Measurements from ENCODE around the gene MSRB1. TPM values are rescaled to one million over a fixed set of nuclear protein-coding genes. Genes with fewer than 3 reads are reported as not detected.

MSRB1 gene
- total RNA-seq, 2 donors from 2014 or later = 36.8 to 38.6 TPM

DNA sequence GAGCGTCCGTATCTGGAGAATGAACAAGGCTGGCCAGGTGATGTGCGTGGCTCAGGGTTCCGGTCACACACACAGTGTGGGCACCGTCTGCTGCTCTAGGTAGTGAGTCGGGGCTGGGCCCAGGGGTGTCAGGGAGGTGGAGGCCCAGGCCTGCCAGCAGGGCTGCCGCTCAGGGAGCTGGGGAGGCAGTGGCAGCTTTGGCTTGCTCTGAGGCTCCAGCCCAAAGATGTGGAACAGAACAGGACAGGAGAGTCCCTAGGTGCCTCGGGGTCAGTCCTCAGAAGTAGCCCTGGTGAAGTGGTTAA, 33.2 kb upstream of the MSRB1 start:
- Histone ChIP-seq H3K4me3 (no peak overlapping the region), H3K36me3 (replicated peaks in 1 of 2; ENCODE audit: insufficient read depth in 1 of 2, low read depth in 2 of 2) (peaks cover 0 to 20% of the 10 kb centered on the region in 2 donors), H3K9me3 (no peaks in the 10 kb centered on the region), H3K4me1 (peaks cover 47% of the 10 kb centered on the region), H3K27ac (no peak overlapping the region), H3K27me3 (no peaks in the 10 kb centered on the region)
- 89 to 97% methylated on average over 7 to 8 of the region's 8 CpGs for WGBS, 2 donors
- no peak for DNase-seq
- intact Hi-C loops (cut with DNase I) = no loop called here
- ATAC-seq = no peak
- TF ChIP-seq, protein P1, sequence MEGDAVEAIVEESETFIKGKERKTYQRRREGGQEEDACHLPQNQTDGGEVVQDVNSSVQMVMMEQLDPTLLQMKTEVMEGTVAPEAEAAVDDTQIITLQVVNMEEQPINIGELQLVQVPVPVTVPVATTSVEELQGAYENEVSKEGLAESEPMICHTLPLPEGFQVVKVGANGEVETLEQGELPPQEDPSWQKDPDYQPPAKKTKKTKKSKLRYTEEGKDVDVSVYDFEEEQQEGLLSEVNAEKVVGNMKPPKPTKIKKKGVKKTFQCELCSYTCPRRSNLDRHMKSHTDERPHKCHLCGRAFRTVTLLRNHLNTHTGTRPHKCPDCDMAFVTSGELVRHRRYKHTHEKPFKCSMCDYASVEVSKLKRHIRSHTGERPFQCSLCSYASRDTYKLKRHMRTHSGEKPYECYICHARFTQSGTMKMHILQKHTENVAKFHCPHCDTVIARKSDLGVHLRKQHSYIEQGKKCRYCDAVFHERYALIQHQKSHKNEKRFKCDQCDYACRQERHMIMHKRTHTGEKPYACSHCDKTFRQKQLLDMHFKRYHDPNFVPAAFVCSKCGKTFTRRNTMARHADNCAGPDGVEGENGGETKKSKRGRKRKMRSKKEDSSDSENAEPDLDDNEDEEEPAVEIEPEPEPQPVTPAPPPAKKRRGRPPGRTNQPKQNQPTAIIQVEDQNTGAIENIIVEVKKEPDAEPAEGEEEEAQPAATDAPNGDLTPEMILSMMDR (IDR thresholded peaks at IDR 0.05) = no peak
- TF ChIP-seq POLR2A (IDR thresholded peaks at IDR 0.05) = no peak

DNA sequence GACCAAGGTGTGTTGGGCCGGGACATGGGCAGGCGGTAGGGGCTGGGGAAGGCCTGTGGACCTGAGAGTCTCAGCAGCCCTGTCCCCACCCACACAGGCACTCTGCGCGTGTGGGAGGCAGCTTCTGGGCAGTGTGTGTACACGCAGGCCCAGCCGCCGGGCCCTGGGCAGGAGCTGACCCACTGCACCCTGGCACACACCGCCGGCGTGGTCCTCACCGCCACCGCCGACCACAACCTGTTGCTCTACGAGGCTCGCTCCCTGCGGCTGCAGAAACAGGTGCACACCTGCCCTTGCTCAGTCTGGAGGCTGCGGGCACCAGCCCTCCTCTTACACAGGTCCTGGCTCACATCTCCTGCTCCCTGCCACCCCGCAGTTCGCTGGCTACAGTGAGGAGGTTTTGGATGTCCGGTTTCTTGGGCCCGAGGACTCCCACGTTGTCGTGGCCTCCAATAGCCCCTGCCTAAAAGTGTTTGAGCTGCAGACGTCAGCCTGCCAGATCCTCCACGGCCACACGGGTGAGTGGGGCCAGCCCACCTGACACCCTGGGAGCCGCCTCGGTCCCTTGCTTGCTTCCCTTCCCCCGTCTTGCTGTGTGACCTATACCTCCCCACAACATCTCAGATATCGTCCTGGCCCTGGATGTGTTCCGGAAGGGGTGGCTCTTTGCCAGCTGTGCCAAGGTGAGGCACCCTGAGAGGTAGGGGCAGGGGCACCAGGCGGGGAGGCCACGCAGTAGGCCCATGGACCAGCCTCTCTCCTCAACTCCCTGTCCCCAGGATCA, 32.6 kb upstream of the MSRB1 start:
- TF ChIP-seq, protein P1 (IDR thresholded peaks at IDR 0.05) = no peak
- TF ChIP-seq POLR2A (IDR thresholded peaks at IDR 0.05) = no peak
- Histone ChIP-seq H3K9me3 (no peaks in the 10 kb centered on the region), H3K27ac (no peak overlapping the region), H3K4me3 (no peak overlapping the region), H3K27me3 (no peaks in the 10 kb centered on the region), H3K36me3 (replicated peaks in 1 of 2; ENCODE audit: insufficient read depth in 1 of 2, low read depth in 2 of 2) (peaks cover 0 to 20% of the 10 kb centered on the region in 2 donors), H3K4me1 (peaks cover 50% of the 10 kb centered on the region)
- intact Hi-C loops (cut with DNase I) = no loop called here
- WGBS, 2 donors = 86 to 88% methylated on average over 14 to 30 of the region's 33 CpGs
- no peak for DNase-seq
- no peak for ATAC-seq

DNA sequence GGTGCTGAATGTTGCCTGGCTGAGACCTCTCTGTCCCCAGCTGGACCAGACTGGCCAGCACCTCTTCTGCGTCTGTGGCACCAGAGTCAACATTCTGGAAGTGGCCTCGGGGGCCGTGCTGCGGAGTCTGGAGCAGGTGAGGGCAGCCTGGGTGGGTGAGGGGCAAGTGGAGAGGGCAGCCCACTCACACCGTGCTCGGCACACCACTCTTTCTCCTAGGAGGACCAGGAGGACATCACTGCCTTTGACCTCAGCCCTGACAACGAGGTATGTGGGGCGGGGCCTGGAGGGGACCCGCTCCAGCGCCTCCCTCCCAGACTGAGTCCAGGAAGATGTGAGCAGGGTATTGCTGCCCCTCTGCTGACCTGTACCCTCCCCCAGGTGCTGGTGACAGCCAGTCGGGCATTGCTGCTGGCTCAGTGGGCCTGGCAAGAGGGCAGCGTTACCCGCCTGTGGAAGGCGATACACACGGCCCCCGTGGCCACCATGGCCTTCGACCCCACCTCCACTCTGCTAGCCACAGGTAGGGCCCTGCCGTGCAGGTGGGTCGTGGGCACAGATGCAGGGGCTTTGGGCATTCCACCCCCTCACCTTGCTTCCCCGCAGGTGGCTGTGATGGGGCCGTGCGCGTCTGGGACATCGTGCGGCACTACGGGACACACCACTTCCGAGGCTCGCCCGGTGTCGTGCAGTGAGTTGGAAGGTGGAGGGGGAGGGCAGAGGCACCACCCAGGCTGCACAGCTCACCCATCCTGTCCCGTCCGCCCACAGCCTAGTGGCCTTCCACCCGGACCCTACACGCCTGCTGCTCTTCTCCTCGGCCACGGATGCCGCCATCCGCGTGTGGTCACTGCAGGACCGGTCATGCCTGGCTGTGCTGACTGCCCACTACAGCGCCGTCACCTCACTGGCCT, 31.4 kb upstream of the MSRB1 start:
- H3K36me3 ChIP-seq (replicated peaks in 1 of 2; ENCODE audit: insufficient read depth in 1 of 2, low read depth in 2 of 2) = peaks cover 0 to 20% of the 10 kb centered on the region in 2 donors
- intact Hi-C loops (cut with DNase I) = no loop called here

DNA sequence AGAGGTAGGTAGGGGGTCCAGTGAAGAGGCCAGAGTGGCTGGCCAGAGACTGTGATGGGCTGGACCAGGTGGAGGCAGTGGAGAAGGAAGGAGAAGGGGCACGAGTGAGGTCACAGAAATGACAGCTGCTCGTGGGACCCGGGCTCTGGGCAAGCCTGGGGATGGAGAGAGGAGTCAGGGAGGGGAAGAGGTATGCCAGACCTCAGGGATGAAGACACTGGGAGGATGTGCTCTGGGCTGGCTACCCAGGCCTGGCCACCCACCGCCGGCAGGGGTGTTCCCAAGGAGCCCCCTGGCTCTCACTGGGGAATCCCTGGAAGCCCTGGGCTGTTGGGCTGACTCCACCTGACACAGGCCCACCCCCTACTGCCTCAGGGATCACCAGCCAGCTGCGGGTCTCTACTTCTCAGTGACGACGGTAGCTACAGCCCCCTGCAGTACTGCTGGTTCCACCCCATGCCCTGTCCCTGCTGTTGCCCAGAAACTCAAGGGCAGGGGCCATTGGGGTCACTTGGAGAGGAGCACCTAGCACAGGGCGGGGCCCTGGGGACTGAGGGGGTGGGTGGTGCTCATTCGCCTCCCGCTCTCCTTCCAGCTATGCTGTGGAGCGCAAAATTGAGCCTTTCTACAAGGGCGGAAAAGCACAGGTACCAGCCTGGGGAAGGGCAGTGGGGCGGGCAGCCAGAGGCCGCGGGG, 30.6 kb upstream of the MSRB1 start:
- Histone ChIP-seq H3K9me3 (no peaks in the 10 kb centered on the region), H3K27me3 (no peaks in the 10 kb centered on the region), H3K4me1 (peaks cover 34% of the 10 kb centered on the region), H3K36me3 (replicated peaks in 1 of 2; ENCODE audit: insufficient read depth in 1 of 2, low read depth in 2 of 2) (peaks cover 0 to 20% of the 10 kb centered on the region in 2 donors), H3K4me3 (no peak overlapping the region), H3K27ac (no peak overlapping the region)
- WGBS, 2 donors = 80 to 84% methylated on average over 12 to 14 of the region's 16 CpGs
- TF ChIP-seq POLR2A (IDR thresholded peaks at IDR 0.05) = no peak
- intact Hi-C loops (cut with DNase I) = no loop called here
- DNase-seq (peak in 1 of 4 donors; percentile 12), ATAC-seq (no peak)

More for the DNA sequence above, 31.4 kb upstream of the MSRB1 start:
- TF ChIP-seq POLR2A (IDR thresholded peaks at IDR 0.05) = no peak
- TF ChIP-seq, protein P1 (IDR thresholded peaks at IDR 0.05) = no peak
- DNase-seq = no peak
- 88 to 91% methylated on average over 6 to 38 of the region's 42 CpGs for WGBS, 2 donors
- Histone ChIP-seq H3K27me3 (no peaks in the 10 kb centered on the region), H3K9me3 (no peaks in the 10 kb centered on the region), H3K4me1 (peaks cover 39% of the 10 kb centered on the region), H3K27ac (no peak overlapping the region), H3K4me3 (no peak overlapping the region)
- ATAC-seq = no peak

DNA sequence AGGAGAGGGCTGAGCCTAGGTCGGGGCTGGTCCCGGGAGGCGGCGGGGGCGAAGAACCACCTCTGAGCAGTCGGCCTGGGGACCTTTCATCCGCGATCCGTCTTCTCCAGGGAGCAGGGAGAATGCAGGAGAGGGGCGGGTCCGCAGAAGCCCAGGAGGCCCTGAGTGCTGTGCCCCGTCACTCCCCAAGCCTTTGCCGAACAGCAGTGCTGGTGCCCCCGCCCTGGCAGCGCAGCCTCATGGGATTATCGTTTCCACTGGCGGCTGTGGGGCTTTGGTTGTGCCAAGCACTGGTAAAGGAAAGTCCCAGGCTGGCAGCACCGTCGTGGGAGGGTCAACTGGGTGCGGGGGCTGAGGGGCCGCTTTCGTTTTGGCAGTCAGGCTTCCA, 29.5 kb upstream of the MSRB1 start:
- DNase-seq (peak in 1 of 4 donors; percentile 27), ATAC-seq (no peak)
- no peaks in the 10 kb centered on the region for H3K27me3 ChIP-seq
- intact Hi-C loops (cut with DNase I) = no loop called here
- no peak for TF ChIP-seq POLR2A (IDR thresholded peaks at IDR 0.05)
- TF ChIP-seq, protein P1 (IDR thresholded peaks at IDR 0.05) = no peak
- no peaks in the 10 kb centered on the region for H3K9me3 ChIP-seq
- H3K4me3 ChIP-seq = peak overlapping the region; percentile 62 to 94
- peaks cover 28% of the 10 kb centered on the region for H3K4me1 ChIP-seq
- WGBS, 2 donors = 2 to 4% methylated on average over 5 to 22 of the region's 22 CpGs
- peaks cover 0 to 19% of the 10 kb centered on the region in 2 donors for H3K36me3 ChIP-seq (replicated peaks in 1 of 2; ENCODE audit: insufficient read depth in 1 of 2, low read depth in 2 of 2)
- peak overlapping the region in 2 of 4 donors; percentile 76 to 89 for H3K27ac ChIP-seq
